ENCODE results near the gene GAP43.
"Not testable (repeated sequence)": the region's sequence is repeated elsewhere in the genome, so short reads cannot be mapped to it uniquely, and the experiment has no call there.

GRCh38 chr3:115744516-115744915 is 121.2 kb downstream of the GAP43 start:
- not testable (repeated sequence) for TF ChIP-seq CTCF (conservative IDR thresholded peaks at IDR 0.05; ENCODE audit: low read depth, low read length); POLR2A (IDR thresholded peaks at IDR 0.05; ENCODE audit: low read depth, low read length); BHLHE40 (IDR thresholded peaks at IDR 0.05; ENCODE audit: low read depth, low read length); MXI1 (IDR thresholded peaks at IDR 0.05; ENCODE audit: borderline replicate concordance, low read depth, low read length); MAZ (IDR thresholded peaks at IDR 0.05; ENCODE audit: borderline replicate concordance, low read depth, low read length); RFX5 (IDR thresholded peaks at IDR 0.05; ENCODE audit: low read depth, low read length); RAD21 (IDR thresholded peaks at IDR 0.05; ENCODE audit: low read length); FOS (IDR thresholded peaks at IDR 0.05; ENCODE audit: low read depth, low read length); CHD1 (IDR thresholded peaks at IDR 0.05; ENCODE audit: low read depth, low read length); ELK1 (IDR thresholded peaks at IDR 0.05; ENCODE audit: borderline replicate concordance, low read depth, low read length); SMC3 (IDR thresholded peaks at IDR 0.05; ENCODE audit: low read depth, low read length)
